Right lobe of liver (tissue), 6 donors: ENCODE measurements around the gene RPIA. TPM values are rescaled to one million over a fixed set of nuclear protein-coding genes. Genes with fewer than 3 reads are reported as not detected.
A peak's percentile ranks its signal among the peaks of the same experiment; 100 is the strongest.
"Not testable (repeated sequence)": the region's sequence is repeated elsewhere in the genome, so short reads cannot be mapped to it uniquely, and the experiment has no call there.

Experiments
- ATAC-seq, 4 donors: fragments of 200-7000 bp; cut with Tn5 transposase; one replicate each; pipeline ENCODE4 v1.9.1; 2020; ENCODE audit warnings: mild to moderate bottlenecking in 4 of 4, moderate library complexity in 4 of 4
- DNase-seq, 3 donors: peaks; one replicate each; pipeline ENCODE4 v3.0.0-alpha.2; 2020
- H3K27ac ChIP-seq, 3 donors: fragments of 200-600 bp; one replicate each; pipeline ENCODE4 v1.8.0; 2022
- H3K27me3 ChIP-seq, 2 donors: fragments of 200-600 bp; one replicate each; pipeline ENCODE4 v1.8.0; 2022
- H3K36me3 ChIP-seq, 4 donors: fragments of 200-600 bp; sonication (generic) in 1 of 4; one replicate each; pipeline versions ENCODE4 v1.5.1 to v1.8.0; 2017 to 2022; ENCODE audit warnings: control low read depth in 1 of 4
- H3K4me1 ChIP-seq, 4 donors: fragments of 200-600 bp; sonication (generic) in 1 of 4; one replicate each; pipeline versions ENCODE4 v1.5.1 to v1.8.0; 2017 to 2022; ENCODE audit warnings: control low read depth in 1 of 4
- H3K4me3 ChIP-seq, 3 donors: fragments of 200-600 bp; one replicate each; pipeline ENCODE4 v1.8.0; 2022
- H3K9me3 ChIP-seq, 4 donors: fragments of 200-600 bp; sonication (generic) in 1 of 4; one replicate each; pipeline versions ENCODE4 v1.5.1 to v1.8.0; 2017 to 2022; ENCODE audit warnings: control low read depth in 1 of 4
- CTCF ChIP-seq, 4 donors: fragments of 200-600 bp in 3 of 4; fragments of 450-650 bp in 1 of 4; IDR thresholded peaks; one replicate each; pipeline versions ENCODE4 v1.5.1 to v1.8.0; 2016 to 2022; ENCODE audit warnings: antibody characterized with exemption in 4 of 4, mild to moderate bottlenecking in 2 of 4
- POLR2A ChIP-seq: fragments of 450-650 bp; IDR thresholded peaks from one replicate; pipeline ENCODE4 v1.6.1; 2017; ENCODE audit warnings: antibody characterized with exemption, mild to moderate bottlenecking
- WGBS: methylation state at CpG from one replicate; pipeline ENCODE4 v1.1.6; 2018; ENCODE audit warnings: low coverage, low lambda C conversion rate; ENCODE audit not compliant: insufficient coverage; ENCODE audit errors: missing lambda C conversion rate; 5-methylcytosine and 5-hydroxymethylcytosine counted together
- intact Hi-C, 2 donors: fragments of 100-400 bp; cut with DNase I; formaldehyde crosslinking; loops; one replicate each; pipeline versions ENCODE4 v1.11.2 to v1.14.1; 2022
- total RNA-seq, 6 experiments: library from RNA; depleted of rRNA in 2 of 6; stranded (reverse); fragments of >200 nt in 2 of 6; fragmentation: NEBNext Ultra II Directional in 3 of 6; extraction: Animal tissue kit (Norgen Biotek cat#: 25700) in 3 of 6; gene quantifications; one replicate each; pipeline versions ENCODE4 v1.1.0 to v1.2.4, GENCODE V29; 2016 to 2023
- donor health status: DM: no; HTN: yes; CAD: no.
- donor health status: DM: no; HTN: no; CAD: no.
- donor health status: DM: no; HTN: no; CAD: no.
- donor health status: DM: no; HTN: yes; CAD: no.
- donor health status: DM: no; HTN: yes; CAD: no.

RPIA gene
- total RNA-seq, 6 experiments from 2014 or later, result 2.2 to 4.8 (median 3.2) TPM

- intact Hi-C loops, result no loop called here
These were observed 63.3 kb downstream of the RPIA start for GRCh38 chr2:88754585-88755320.

GRCh38 chr2:88755836-88756235, 64.4 kb downstream of the RPIA start:
- Histone ChIP-seq H3K4me1 (peaks cover 0 to 3% (median 0%) of the 10 kb centered on the region in 4 donors), H3K4me3 (no peak overlapping the region), H3K27me3 (no peaks in the 10 kb centered on the region), H3K36me3 (peaks cover 0 to 8% (median 0%) of the 10 kb centered on the region in 4 donors), H3K27ac (no peak overlapping the region), H3K9me3 (no peaks in the 10 kb centered on the region)
- intact Hi-C loops, result no loop called here
- DNase-seq (no peak), ATAC-seq (no peak)
- TF ChIP-seq POLR2A (no peak), CTCF (IDR thresholded peaks at IDR 0.05) (no peak)
- 90% methylated on average over 2 of the region's 3 CpGs for WGBS

More at GRCh38 chr2:88754585-88755320, 63.3 kb downstream of the RPIA start:
- DNase-seq (no peak), ATAC-seq (no peak)
- H3K27ac ChIP-seq, result no peak overlapping the region
- no peaks in the 10 kb centered on the region for H3K9me3 ChIP-seq
- WGBS, result 87% methylated on average over 3 of the region's 6 CpGs
- TF ChIP-seq POLR2A (no peak), CTCF (IDR thresholded peaks at IDR 0.05) (no peak)
- H3K4me3 ChIP-seq, result no peak overlapping the region
- H3K27me3 ChIP-seq, result no peaks in the 10 kb centered on the region
- peaks cover 0 to 3% (median 0%) of the 10 kb centered on the region in 4 donors for H3K4me1 ChIP-seq
- peaks cover 0 to 10% (median 0%) of the 10 kb centered on the region in 4 donors for H3K36me3 ChIP-seq

GRCh38 chr2:88757025-88757424, 65.6 kb downstream of the RPIA start:
- ATAC-seq (peak in 1 of 4 donors; percentile 10), DNase-seq (no peak)
- Histone ChIP-seq H3K27me3 (no peaks in the 10 kb centered on the region), H3K4me1 (peaks cover 0 to 3% (median 0%) of the 10 kb centered on the region in 4 donors), H3K27ac (no peak overlapping the region), H3K36me3 (no peaks in the 10 kb centered on the region), H3K9me3 (no peaks in the 10 kb centered on the region), H3K4me3 (no peak overlapping the region)
- intact Hi-C loops, result no loop called here
- TF ChIP-seq CTCF (IDR thresholded peaks at IDR 0.05) (no peak), POLR2A (no peak)
- WGBS, result no CpG with 5 or more reads among the region's 8 CpGs

- H3K36me3 ChIP-seq, ATAC-seq, H3K4me3 ChIP-seq, DNase-seq, H3K27me3 ChIP-seq, H3K4me1 ChIP-seq, intact Hi-C loops, H3K9me3 ChIP-seq, H3K27ac ChIP-seq: not testable (repeated sequence)
- 80% methylated on average over 2 of the region's 2 CpGs for WGBS
These were observed 67.2 kb downstream of the RPIA start for GRCh38 chr2:88758702-88759101.

GRCh38 chr2:88760819-88761598, 69.5 kb downstream of the RPIA start:
- Histone ChIP-seq H3K27me3 (peaks cover 0 to 14% of the 10 kb centered on the region in 2 donors), H3K4me3 (no peak overlapping the region), H3K27ac (no peak overlapping the region), H3K36me3 (no peaks in the 10 kb centered on the region), H3K4me1 (peaks cover 0 to 12% (median 0%) of the 10 kb centered on the region in 4 donors), H3K9me3 (no peaks in the 10 kb centered on the region)
- ATAC-seq, result no peak
- TF ChIP-seq POLR2A, result no peak
- TF ChIP-seq CTCF (IDR thresholded peaks at IDR 0.05), result no peak
- WGBS, result 35% methylated on average over 1 of the region's 2 CpGs
- intact Hi-C loops, result no loop called here
- no peak for DNase-seq
